ENCODE results near the gene ATP6V1C2.
"Not testable (repeated sequence)": the region's sequence is repeated elsewhere in the genome, so short reads cannot be mapped to it uniquely, and the experiment has no call there.

The ATP6V1C2 gene

DNA sequence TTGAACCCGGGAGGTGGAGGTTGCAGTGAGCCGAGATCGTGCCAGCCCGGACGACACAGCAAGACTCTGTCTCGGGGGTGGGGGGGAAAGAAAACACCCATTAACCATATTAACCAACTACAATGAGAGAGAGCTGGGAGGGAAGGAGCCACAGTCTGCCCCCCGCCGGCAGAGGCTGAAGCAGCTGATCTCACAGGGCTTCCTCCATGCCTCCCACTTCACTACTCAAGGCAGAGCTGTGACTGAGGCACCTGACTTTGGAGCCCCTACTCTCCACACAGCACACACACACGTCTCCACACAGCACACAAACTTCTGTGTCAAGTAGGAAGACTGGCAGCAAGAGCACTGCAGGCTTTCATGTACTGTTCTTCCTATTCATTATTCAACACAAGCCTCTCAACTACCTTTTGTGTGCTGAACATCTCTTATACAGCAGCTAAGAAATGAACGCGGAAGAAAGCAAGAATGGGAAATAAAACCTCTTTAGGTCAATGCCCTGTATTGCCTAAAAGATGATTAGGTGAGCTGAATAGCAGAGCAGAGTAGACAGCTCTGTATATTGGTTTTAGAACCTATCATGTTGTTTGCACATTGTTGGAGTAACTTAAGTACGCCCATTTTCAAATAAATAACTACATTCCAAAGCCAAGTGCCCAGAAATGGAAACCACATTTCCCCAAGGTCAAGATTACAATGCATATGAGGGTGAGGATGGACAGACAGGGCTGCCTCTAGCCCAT lies 65.0 kb downstream of the ATP6V1C2 start:
- DNase-seq (ENCODE audit: low spot score), result no peak

DNA sequence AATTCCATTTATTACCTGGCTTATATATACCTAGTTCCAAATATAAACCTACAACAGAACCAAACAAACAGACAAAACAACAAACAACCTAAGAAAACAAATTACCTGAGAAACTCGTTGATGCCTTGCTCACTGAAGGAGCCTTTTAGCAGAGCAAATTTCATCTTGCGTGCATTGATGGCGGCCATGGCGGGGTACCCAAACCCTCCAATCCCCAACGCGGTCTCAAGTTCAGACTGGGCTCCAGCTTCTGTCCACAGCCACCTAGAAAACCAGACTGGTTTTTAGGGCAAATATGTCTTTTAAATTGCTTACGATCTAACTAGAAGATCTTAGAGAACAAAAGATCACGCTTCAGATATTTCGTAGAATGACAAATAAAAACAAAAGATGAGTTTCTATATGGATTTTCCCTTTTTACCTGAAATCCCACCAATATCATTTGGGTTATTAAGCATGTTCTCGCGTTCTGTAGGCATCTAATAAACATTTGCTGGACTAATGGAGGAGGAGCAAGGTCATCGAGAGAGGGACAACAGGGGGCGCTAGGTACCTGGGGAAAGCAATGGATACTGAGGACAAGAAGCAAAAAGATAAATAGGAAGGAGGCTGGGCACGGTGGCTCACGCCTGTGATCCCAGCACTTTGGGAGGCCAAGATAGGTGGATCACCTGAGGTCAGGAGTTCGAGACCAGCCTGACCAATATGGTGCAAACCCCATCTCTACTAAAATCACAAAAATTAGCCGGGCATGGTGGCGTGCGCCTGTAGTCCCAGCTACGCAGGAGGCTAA lies 65.9 kb downstream of the ATP6V1C2 start:
- DNase-seq (ENCODE audit: low spot score), result no peak

DNA sequence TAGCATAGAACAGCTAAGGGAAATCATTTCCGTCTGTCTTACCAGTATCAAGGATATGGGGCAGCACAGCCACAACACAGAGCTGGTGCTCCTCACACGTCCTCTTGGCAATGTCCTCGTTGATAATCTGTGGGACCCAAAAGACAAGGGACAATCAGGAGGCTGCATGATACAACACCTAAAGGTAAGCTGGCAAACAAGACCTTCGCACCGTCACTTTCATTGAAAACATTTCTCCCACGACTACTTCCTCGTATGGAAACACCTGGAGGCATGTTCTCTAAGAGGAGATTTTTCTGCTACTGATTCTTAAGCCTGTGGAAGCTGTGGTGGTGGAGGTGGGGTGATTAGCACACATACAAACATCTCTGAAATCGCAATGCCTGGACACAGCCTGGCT lies 67.4 kb downstream of the ATP6V1C2 start:
- DNase-seq (ENCODE audit: low spot score), result no peak

DNA sequence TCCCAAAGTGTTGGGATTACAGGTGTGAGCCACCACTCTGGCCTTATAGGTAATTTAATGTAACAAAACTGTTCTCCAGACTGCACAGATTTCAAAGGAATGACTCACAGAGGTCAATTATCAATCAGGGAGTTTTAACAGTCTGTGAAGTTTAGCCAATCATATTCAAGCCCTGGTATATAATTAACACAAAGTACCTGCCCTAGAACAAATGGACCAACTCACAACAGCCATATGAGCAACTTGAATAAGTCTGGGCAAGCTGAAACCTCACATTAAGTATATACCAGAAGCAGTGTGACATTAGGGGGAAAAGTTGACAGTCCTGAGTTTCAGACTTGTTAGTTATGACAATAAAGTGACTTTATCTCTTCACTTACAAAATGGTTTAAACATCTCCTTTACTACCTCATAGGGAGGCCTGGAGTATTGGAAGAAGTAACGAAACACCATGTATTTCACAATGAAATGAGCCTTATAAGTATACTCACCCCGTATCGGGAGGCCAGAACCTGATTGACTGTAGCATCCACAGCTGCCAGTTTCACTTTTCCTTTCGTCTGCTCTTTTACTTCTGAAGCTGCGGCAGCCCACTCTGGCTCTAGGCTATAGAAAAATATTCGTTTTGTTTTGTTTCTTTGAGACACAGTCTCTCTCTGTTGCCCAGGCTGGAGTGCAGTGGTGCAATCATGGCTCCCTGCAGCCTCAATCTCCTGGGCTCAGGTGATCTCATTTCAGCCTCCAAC lies 69.0 kb downstream of the ATP6V1C2 start:
- no peak for DNase-seq (ENCODE audit: low spot score)

DNA sequence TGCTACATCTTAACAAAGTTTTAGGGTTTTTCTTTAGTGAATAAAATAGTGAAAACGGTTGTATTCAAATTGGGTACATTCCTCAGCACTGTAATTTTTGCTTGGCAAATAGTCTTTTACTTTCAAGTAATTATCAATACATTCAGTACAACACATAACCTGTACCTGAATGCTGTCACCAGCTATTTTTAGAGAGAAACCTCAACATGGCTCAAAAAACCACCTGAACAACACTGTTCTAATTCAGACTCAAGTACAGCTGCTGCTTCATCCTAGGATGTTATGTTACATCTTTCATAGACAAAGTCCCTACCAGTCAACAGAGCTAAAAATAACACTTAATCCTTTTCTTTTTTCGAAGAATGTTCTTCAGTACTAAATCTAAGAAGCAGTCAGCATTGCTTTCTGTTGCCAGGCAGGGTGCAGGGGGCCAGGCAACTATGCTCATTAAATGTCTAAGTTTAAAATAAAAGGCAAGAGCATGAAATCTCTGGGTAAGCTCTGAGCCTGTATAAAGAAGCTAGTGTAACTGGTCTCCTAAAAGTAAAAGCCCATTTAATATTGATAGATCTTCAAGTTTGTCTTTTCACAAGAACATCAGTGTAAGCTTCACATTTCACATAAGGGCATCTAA lies 70.7 kb downstream of the ATP6V1C2 start:
- no peak for DNase-seq (ENCODE audit: low spot score)

DNA sequence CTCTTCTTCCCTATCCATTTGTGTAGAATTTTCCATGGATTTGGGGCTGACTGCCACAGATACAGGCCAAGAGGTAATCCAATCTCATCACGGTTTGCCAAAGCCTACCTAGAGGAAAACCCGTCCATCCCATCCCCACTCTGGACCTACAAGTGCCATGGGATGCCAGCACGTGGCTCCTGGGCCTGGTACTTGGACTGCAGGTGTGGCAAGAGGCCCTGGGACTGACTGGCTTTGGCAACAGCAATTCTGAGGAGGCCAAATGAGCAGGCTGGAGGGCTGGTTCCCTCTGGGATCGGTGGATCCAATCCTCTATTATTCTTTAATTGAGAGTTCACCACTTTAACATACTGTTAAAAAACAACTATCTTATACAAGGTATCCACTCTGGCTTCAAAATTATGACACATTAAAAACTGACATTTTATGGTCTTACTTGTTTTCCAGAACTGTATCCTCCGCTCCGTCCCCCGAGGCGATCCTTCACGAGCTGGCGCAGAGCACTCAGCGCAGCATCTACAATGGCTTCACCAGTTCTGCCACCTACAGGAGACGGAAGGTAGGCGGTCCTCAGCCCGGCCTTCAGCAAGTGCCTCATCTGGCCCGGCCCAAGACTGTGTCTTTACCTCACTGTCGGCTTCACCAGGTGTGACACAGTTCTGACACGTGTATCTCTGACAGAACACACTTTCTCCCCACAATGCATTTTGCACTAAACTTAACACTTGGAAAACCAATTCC lies 71.4 kb downstream of the ATP6V1C2 start:
- DNase-seq (ENCODE audit: low spot score), result no peak

DNA sequence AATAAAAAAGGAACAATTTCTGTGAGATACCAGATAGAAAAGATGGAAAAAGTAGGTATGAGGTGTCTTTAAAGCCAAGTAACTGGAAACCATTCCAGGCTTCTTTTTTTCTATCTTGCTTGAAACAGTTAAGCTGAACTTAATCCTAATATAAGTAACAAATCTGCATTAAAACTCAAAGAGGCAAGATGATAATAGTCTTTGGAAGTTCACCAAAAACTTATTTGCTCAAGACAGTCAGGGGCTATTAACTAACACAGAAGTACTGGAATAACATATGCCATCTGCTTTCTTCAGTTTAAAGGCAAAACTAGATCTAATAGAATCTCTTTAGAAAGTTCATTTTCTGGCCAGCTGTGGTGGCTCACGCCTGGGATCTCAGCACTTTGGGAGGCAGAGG lies 72.4 kb downstream of the ATP6V1C2 start:
- DNase-seq (ENCODE audit: low spot score), result no peak

DNA sequence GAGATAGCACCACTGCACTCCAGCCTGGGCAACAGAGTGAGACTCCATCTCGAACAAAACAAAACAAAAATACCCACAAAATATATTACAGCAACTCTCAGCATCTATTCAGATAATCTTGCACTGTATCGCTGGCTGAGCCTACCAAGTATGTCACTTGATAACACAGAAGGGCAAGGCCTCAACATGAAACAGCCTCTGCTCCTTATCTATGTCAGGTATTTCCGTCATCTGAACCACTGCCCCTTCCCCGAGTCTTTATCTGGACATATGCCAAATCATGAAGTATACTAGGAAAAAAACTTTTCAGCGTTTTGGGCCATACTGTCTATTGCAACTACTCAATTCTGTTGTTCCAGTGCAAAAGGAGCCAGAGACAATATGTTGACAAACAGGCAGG lies 73.4 kb downstream of the ATP6V1C2 start:
- no peak for DNase-seq (ENCODE audit: low spot score)

DNA sequence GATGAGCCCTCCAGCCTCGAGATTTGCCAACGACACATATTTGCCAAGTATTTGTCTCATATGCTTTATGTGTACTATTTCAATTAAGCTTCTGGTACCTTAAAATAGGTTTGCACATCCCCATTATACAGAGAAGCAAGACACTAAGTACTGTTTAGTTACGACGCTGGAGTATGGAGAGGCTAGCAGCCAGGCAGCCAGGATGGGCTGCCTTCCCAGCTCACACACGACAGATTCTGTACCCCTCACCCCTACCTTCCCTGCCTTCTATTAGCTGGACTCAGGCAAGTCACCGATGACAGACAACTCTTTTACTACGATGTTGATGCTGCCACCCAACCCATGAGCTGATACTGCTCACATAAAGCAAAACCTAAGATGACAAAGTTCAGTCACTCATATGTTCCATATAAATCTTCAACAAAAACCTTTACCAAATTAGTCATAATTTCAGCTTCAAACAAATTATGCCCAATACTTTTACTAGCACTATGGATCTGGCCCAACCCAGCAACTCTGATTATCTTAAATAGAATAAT lies 74.1 kb downstream of the ATP6V1C2 start:
- no peak for DNase-seq (ENCODE audit: low spot score)

DNA sequence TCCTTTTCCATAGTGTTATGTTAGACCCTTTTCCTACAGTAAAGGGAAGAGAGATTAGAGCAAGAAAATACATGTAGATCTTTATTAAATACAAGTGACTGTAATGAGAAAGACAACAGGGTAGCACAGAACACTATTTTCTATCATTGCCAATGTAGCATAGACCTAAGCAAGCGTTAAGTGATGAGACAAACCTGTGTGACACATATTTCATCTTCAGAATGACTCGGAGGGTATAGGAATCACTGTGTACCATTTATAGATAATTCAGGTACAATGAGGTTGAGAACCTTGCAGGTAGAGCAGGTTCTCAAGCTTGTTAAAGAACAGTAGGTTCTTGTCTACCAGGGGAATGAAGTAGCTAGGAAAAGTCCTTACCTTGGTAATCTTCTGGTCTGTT lies 75.3 kb downstream of the ATP6V1C2 start:
- DNase-seq (ENCODE audit: low spot score), result no peak

DNA sequence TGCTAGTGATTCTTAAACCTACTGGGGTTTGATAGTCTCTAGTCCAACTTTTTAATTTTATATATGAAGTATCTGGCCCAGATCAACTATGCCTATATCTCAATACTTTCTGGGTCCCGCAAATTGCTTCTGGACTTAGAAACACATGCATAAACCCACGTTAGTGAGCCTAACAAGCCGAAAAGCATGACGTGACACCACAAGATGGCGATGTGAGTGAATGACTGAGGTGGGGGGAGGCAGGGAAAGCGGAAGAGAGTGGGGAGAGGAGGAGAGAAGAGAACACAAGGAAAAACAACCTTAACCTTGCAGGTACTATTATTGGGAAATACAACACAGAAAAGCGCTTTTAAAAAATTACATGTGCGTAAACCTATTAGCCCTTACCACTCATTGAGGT lies 77.4 kb downstream of the ATP6V1C2 start:
- DNase-seq (ENCODE audit: low spot score), result no peak

DNA sequence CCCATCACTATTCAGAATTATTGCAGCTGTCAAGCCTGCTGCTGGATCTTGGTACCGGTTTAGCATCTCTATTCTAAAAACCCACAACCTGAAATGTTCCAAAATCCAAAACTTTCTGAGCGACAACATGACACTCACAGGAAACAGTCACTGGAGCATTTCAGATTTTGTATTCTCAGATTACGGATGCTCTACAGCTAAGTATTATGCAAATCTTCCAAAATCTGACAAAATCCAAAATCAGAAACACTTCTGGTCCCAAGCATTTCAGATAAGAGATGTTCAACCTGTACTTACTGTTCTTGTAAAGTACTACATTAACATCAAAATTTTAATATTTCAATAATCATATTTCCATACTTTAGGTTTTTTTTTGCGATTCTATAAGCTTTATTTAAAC lies 78.7 kb downstream of the ATP6V1C2 start:
- no peak for DNase-seq (ENCODE audit: low spot score)

DNA sequence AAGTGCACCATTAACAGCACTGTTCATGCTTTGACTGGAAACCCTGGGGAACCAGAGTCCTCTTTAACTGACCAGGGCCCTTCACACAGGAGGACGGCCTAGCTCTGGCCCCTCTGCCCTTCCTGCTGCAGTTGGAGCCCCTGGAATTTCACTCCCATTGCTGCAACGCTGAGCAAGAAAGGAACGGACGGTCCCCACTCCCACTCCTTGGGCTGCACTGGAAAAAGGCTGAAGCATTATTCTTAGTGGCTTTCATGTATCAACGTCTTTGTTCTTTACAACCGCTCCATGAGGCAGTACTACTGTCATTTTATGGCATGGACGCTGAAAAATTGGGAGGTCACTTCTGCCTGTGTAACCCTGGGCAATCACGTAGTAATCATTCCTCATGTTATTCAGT lies 81.2 kb downstream of the ATP6V1C2 start:
- no peak for DNase-seq (ENCODE audit: low spot score)

DNA sequence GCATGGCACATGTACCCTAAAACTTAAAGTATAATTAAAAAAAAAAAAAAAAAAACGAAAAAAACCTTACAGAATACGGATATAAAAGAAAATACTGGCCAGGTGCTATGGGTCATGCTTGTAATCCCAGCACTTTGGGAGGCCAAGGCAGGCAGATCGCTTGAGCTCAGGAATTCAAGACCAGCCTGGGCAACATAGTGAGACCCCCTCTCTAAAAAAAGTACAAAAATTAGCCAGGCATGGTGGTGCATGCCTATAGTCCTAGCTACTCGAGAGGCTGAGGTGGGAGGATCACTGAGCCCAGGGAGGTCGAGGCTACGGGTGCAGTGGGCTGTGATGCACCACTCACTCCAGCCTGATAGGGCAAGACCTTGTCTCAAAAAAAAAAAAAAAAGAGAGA lies 84.6 kb downstream of the ATP6V1C2 start:
- DNase-seq (ENCODE audit: low spot score), result not testable (repeated sequence)

DNA sequence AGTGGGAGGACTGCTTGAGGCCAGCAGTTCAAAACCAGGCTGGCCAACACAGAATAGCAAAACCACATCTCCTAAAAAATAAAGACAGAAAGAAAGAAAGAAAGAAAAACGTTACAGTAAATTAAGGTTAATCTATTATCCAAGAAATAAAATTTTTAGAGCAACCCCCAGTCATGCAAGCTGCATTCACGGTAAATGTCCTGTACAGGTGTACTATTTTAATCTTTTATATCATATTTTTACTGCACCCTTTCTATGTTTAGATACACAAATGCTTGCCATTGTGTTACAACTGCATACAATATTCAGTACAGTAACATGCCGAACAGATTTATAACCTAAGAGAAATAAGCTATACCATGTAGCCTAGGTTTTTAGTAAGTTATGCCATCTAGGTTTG lies 85.1 kb downstream of the ATP6V1C2 start:
- no peak for DNase-seq (ENCODE audit: low spot score)

DNA sequence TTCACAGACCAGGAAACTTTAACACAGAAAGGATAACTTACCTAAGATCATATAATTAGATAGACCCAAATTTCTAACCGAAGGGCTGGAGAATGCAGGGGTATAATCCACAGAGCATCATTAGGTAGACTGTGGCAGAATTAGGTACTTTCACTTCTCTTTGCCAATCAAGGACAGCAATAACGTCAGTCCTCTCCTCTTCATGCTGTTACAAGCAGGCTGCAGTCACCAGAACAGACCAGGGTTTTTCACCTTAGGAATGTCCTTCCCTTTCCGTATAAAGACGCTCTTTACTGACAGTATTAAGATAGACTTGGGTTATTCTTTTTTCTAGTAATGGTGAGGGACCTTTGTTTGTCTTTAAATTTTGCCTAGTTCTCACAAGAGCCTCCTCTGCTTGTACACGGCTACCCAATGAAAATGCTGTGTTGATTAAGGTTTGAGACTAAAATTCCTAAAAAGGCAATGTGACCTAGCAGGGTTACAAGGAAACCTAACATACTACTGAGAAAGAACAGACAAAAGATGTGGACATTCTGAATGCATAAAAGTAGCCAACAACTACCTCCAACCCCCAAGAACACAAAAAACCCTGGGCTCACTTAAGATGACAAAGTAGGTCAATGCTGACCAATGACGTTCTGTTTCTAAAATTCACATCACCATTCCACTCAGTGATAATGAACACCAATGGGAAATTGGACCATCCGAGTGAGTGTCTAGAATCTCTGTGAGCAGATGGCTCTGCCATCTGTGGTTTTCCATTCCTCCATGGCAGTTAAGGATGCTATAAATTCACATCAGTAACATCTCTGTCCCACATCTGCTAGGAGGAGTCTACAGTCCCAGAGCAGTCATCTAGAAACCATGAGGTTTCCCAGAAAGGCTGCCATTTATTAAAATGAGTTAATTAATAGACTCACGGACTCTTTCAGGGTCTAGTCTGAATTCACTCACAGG lies 89.1 kb downstream of the ATP6V1C2 start:
- DNase-seq (ENCODE audit: low spot score), result peak; percentile 37

DNA sequence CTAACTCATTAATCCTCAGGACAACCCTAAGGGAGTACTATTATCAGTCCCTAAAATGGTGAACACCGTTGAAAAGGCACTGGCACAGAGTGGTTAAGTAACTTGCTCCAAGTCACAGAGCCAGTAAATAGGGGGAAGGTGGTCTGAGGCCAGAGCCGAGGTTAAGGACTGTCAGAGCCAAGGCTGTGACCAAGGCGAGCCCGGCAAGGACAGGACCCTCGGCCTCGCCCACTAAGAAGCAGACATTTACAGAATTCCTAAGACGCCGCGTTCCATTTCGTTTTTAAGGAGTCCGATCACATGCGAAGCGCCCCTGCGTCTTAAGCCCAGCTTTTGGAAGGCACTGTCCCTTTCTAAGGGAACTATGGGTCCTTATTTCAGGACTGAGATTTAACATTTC lies 90.1 kb downstream of the ATP6V1C2 start:
- DNase-seq (ENCODE audit: low spot score), result no peak

DNA sequence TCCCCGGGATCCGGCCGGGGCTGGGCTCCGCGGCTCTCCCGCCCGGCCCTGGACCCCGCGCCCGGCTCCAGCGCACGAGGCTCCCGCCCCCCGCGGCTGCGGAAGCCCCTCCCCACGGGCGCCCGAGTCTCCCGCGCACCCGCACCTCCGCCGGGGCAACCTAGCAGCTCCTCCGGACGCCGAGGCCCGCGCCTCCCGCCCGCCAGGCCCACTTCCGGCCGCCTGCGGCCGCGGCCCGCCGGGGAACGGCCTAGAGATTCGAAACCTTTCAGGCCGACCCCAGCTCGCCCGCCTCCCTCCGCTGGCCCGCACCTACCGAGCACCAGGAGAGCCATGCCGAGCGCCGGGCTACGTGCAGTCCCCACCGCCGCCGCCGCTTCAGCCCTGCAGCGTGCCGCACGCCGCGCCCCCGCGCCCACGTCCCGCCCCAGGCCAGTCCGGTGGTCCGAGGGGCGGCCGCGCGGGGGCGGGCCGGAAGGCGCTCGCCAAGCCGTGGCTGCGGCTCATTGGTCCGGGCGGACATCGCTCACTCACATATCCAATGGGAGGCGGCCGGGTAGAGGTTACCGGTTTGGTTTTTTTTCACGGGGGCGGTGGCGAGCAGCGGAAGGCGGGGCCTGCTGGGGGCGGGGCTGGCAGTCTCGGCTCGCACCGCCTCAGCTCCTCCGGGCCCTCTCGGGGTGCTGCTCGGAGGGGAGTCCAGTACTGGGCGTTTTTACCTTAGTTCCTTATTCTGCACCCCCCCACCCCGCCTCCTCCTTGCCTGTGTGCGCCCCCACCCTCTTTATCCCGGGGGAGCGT lies 91.1 kb downstream of the ATP6V1C2 start, which contains the start of gene PDIA6:
PDIA6 (minus strand) TSS at position 424 of the 801 bp plus-strand sequence; CDS start at position 335, 89 bp downstream.
- peak; percentile 96 for DNase-seq (ENCODE audit: low spot score)
